Measurements from ENCODE around the gene MRTFA.

- TF ChIP-seq RAD21 (CRISPR knock-in tag; IDR thresholded peaks at IDR 0.05) (no peak), IRF2 (CRISPR knock-in tag; IDR thresholded peaks at IDR 0.05) (no peak), CTCF (CRISPR knock-in tag; IDR thresholded peaks at IDR 0.05) (no peak), TCF7 (IDR thresholded peaks at IDR 0.05; ENCODE audit: low read depth) (no peak), ZNF672 (CRISPR knock-in tag; IDR thresholded peaks at IDR 0.05) (no peak)
- TF ChIP-seq, protein P1, sequence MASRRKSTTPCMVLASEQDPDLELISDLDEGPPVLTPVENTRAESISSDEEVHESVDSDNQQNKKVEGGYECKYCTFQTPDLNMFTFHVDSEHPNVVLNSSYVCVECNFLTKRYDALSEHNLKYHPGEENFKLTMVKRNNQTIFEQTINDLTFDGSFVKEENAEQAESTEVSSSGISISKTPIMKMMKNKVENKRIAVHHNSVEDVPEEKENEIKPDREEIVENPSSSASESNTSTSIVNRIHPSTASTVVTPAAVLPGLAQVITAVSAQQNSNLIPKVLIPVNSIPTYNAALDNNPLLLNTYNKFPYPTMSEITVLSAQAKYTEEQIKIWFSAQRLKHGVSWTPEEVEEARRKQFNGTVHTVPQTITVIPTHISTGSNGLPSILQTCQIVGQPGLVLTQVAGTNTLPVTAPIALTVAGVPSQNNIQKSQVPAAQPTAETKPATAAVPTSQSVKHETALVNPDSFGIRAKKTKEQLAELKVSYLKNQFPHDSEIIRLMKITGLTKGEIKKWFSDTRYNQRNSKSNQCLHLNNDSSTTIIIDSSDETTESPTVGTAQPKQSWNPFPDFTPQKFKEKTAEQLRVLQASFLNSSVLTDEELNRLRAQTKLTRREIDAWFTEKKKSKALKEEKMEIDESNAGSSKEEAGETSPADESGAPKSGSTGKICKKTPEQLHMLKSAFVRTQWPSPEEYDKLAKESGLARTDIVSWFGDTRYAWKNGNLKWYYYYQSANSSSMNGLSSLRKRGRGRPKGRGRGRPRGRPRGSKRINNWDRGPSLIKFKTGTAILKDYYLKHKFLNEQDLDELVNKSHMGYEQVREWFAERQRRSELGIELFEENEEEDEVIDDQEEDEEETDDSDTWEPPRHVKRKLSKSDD (CRISPR knock-in tag; IDR thresholded peaks at IDR 0.05; ENCODE audit: low read depth): no peak
These were observed 225.6 kb downstream of the MRTFA start for GRCh38 chr22:40410731-40411505.

Measured in HepG2 (cell line).